ENCODE data around the gene TREML2.
"Not testable (repeated sequence)": the region's sequence is repeated elsewhere in the genome, so short reads cannot be mapped to it uniquely, and the experiment has no call there.

Gene TREML2

GRCh38 chr6:41200901-41201763, at the start of gene TREML2:
TREML2 (minus strand) TSS chr6:41201149; CDS start chr6:41201008, 141 bp downstream.
- DNase-seq = no peak

- DNase-seq = no peak
These were observed 47.1 kb upstream of the TREML2 start for GRCh38 chr6:41247882-41248705.

GRCh38 chr6:41247288-41247865, 46.4 kb upstream of the TREML2 start:
- DNase-seq = no peak

- DNase-seq = not testable (repeated sequence)
These were observed 45.6 kb upstream of the TREML2 start for GRCh38 chr6:41246529-41246928.

- DNase-seq = no peak
These were observed 38.7 kb upstream of the TREML2 start for GRCh38 chr6:41239467-41240159.

- DNase-seq = no peak
These were observed 36.2 kb upstream of the TREML2 start for GRCh38 chr6:41237128-41237527.

- no peak for DNase-seq
These were observed 35.3 kb upstream of the TREML2 start for GRCh38 chr6:41236276-41236675.

GRCh38 chr6:41232667-41233066, 31.7 kb upstream of the TREML2 start:
- DNase-seq = no peak

GRCh38 chr6:41231246-41231645, 30.3 kb upstream of the TREML2 start:
- DNase-seq = no peak

- DNase-seq = no peak
These were observed 28.8 kb upstream of the TREML2 start for GRCh38 chr6:41229721-41230120.

GRCh38 chr6:41228616-41229015, 27.7 kb upstream of the TREML2 start:
- DNase-seq = no peak

- DNase-seq = no peak
These were observed 27.1 kb upstream of the TREML2 start, which contains the start of gene TREML4 for GRCh38 chr6:41228096-41228495. TREML4 (plus strand) TSS chr6:41228349; CDS start chr6:41228428, 79 bp downstream.

GRCh38 chr6:41226752-41227151, 25.8 kb upstream of the TREML2 start:
- DNase-seq = no peak

GRCh38 chr6:41224800-41225199, 23.9 kb upstream of the TREML2 start:
- DNase-seq = no peak

GRCh38 chr6:41222513-41222912, 21.6 kb upstream of the TREML2 start:
- no peak for DNase-seq

- no peak for DNase-seq
These were observed 21.1 kb upstream of the TREML2 start for GRCh38 chr6:41222045-41222444.

- no peak for DNase-seq
These were observed 15.7 kb upstream of the TREML2 start for GRCh38 chr6:41216616-41217015.

- no peak for DNase-seq
These were observed 14.8 kb upstream of the TREML2 start for GRCh38 chr6:41215777-41216176.

GRCh38 chr6:41214559-41215238, 13.8 kb upstream of the TREML2 start:
- no peak for DNase-seq

GRCh38 chr6:41209547-41210320, 8.8 kb upstream of the TREML2 start:
- no peak for DNase-seq

- no peak for DNase-seq
These were observed 7.6 kb upstream of the TREML2 start for GRCh38 chr6:41208439-41209106.
